ENCODE measurements around the gene CARD19. TPM values are rescaled to one million over a fixed set of nuclear protein-coding genes. Genes with fewer than 3 reads are reported as not detected.

Gene CARD19
- total RNA-seq, 1 experiment from 2014 or later = 36.6 TPM

DNA sequence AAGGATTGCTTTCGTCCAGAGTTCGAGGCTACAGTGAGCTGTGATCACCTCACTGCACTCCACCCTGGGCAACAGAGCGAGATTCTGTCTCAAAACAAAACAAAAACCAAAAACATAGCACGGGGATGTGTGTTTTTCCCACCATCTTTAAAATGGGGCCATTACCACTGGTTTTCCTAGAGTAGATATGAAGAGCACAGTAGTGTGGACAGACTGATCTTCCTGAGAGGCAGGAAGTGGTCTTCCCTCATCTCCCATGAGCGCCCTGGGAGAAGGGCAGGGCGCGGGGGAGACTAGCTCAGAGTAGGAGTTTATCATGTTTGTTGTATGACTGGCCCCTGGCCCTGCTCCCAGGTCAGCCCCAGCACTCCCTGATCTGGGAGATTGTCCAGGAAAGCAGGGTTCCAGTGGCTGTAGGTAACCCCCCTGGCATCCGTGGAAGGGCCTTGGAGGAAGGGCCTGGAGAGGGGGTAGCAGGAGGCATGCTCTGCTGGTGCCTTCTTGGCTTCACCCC is 35.2 kb upstream of the CARD19 start:
- no peaks in the 10 kb centered on the region for H3K27me3 Mint-ChIP-seq (ENCODE audit: insufficient read depth, unreplicated experiment)
- H3K36me3 Mint-ChIP-seq (ENCODE audit: insufficient read depth, unreplicated experiment) = no peaks in the 10 kb centered on the region
- H3K27ac Mint-ChIP-seq (ENCODE audit: low read depth, unreplicated experiment) = peak overlapping the region; percentile 47
- peak; percentile 40 for DNase-seq (ENCODE audit: unreplicated experiment)
- H3K4me1 Mint-ChIP-seq (ENCODE audit: insufficient read depth, unreplicated experiment) = peaks cover 9% of the 10 kb centered on the region
- TF ChIP-seq, protein P1, sequence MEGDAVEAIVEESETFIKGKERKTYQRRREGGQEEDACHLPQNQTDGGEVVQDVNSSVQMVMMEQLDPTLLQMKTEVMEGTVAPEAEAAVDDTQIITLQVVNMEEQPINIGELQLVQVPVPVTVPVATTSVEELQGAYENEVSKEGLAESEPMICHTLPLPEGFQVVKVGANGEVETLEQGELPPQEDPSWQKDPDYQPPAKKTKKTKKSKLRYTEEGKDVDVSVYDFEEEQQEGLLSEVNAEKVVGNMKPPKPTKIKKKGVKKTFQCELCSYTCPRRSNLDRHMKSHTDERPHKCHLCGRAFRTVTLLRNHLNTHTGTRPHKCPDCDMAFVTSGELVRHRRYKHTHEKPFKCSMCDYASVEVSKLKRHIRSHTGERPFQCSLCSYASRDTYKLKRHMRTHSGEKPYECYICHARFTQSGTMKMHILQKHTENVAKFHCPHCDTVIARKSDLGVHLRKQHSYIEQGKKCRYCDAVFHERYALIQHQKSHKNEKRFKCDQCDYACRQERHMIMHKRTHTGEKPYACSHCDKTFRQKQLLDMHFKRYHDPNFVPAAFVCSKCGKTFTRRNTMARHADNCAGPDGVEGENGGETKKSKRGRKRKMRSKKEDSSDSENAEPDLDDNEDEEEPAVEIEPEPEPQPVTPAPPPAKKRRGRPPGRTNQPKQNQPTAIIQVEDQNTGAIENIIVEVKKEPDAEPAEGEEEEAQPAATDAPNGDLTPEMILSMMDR (IDR thresholded peaks at IDR 0.05; ENCODE audit: unreplicated experiment) = no peak
- H3K4me3 Mint-ChIP-seq (ENCODE audit: unreplicated experiment) = no peak overlapping the region
- intact Hi-C loops (cut with micrococcal nuclease) = no loop called here
- no TSS peak for BruUV-seq (replicated peaks)
- no peaks in the 10 kb centered on the region for H3K9me3 Mint-ChIP-seq (ENCODE audit: unreplicated experiment)
- ChIA-PET CTCF (interaction anchor here (0.7 kb wide), 1 partner anchor 14 kb away, joined by 4 read pairs; no protein-coding TSS in a partner anchor), POLR2A (no interaction called here)

DNA sequence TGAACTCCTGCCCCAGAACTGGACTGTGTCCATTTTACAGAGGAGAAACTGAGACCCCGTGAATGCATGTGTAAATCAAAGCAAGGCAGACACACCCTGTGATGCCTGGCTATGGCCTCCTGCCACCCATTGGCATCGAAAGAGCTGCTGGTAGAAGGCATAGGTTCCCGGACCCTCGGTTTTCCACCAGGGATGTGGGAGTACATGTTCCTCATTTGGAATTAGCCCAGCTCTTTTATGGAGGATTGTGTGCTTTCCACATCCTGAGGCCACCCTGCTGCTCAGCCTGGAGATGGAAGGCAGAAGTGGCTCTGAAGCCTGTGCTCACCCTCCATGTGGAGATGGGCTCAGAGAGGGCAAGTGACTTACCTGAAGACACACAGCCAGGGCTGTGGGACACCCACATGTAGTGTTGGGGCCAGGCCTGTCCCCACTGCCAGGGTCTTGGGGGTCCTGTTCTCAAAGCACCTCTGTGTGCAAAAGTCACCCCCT is 34.7 kb upstream of the CARD19 start:
- POLR2A ChIA-PET = no interaction called here
- Mint-ChIP-seq H3K9me3 (ENCODE audit: unreplicated experiment) (no peaks in the 10 kb centered on the region), H3K36me3 (ENCODE audit: insufficient read depth, unreplicated experiment) (no peaks in the 10 kb centered on the region), H3K4me1 (ENCODE audit: insufficient read depth, unreplicated experiment) (peaks cover 9% of the 10 kb centered on the region), H3K27ac (ENCODE audit: low read depth, unreplicated experiment) (peak overlapping the region; percentile 47), H3K27me3 (ENCODE audit: insufficient read depth, unreplicated experiment) (no peaks in the 10 kb centered on the region), H3K4me3 (ENCODE audit: unreplicated experiment) (no peak overlapping the region)
- intact Hi-C loops (cut with micrococcal nuclease) = no loop called here
- no peak for DNase-seq (ENCODE audit: unreplicated experiment)
- no TSS peak for BruUV-seq (replicated peaks)
- TF ChIP-seq, protein P1 (IDR thresholded peaks at IDR 0.05; ENCODE audit: unreplicated experiment) = no peak
- CTCF ChIA-PET = no interaction called here

DNA sequence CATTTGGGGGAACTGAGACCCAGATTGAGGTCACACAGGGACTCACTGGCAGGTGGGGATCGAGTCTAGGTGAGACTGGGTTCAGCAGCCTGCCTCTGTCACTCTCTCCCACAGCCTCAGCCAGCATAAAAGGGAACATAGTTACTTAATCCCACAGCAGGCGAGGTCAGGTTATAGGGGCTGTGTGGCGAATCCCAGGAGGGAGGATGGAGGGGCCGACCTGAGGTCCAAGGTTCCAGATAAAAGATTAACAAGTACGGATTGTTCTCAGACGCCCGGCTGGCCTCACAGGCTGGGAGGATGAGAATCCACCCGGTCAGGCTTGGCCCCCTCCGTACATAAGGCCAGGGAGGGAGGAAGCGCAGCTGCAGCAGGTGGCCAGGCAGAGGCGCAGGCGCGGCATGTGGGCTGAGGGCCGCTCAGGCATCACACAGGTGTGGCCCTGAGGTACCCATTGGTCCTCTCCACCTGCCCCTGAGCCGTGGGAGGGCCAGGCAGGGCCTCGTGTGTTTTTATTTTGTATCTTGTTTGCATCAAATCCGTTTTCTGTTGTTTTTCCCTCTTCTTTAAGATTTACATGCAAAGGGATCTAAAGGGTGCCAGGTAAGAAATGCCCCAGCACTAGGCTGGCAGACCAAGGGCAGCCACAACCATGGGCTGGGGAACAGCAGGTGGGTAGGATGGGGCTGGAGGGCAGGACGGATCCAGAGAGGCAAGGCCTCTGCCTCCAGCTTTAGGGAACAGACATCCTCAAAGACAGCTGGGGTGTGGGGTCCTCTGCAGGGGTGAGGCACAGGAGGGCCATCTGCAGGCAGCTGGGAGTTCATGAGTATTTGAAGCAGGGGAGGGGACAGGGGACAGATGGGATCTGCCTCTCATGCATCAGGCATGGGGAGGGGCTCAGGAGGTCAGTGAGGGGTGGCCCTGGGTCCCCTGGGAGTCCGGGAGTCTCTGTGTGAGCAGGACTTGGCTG is 33.9 kb upstream of the CARD19 start:
- no peaks in the 10 kb centered on the region for H3K36me3 Mint-ChIP-seq (ENCODE audit: insufficient read depth, unreplicated experiment)
- H3K4me1 Mint-ChIP-seq (ENCODE audit: insufficient read depth, unreplicated experiment) = peaks cover 9% of the 10 kb centered on the region
- intact Hi-C loops (cut with micrococcal nuclease) = no loop called here
- no peak for DNase-seq (ENCODE audit: unreplicated experiment)
- H3K27ac Mint-ChIP-seq (ENCODE audit: low read depth, unreplicated experiment) = no peak overlapping the region
- TF ChIP-seq, protein P1 (IDR thresholded peaks at IDR 0.05; ENCODE audit: unreplicated experiment) = no peak
- POLR2A ChIA-PET = no interaction called here
- no peak overlapping the region for H3K4me3 Mint-ChIP-seq (ENCODE audit: unreplicated experiment)
- no TSS peak for BruUV-seq (replicated peaks)
- H3K27me3 Mint-ChIP-seq (ENCODE audit: insufficient read depth, unreplicated experiment) = no peaks in the 10 kb centered on the region
- H3K9me3 Mint-ChIP-seq (ENCODE audit: unreplicated experiment) = no peaks in the 10 kb centered on the region
- CTCF ChIA-PET = interaction anchor here (0.6 kb wide), 1 partner anchor 761 kb away, joined by 3 read pairs; no protein-coding TSS in a partner anchor

DNA sequence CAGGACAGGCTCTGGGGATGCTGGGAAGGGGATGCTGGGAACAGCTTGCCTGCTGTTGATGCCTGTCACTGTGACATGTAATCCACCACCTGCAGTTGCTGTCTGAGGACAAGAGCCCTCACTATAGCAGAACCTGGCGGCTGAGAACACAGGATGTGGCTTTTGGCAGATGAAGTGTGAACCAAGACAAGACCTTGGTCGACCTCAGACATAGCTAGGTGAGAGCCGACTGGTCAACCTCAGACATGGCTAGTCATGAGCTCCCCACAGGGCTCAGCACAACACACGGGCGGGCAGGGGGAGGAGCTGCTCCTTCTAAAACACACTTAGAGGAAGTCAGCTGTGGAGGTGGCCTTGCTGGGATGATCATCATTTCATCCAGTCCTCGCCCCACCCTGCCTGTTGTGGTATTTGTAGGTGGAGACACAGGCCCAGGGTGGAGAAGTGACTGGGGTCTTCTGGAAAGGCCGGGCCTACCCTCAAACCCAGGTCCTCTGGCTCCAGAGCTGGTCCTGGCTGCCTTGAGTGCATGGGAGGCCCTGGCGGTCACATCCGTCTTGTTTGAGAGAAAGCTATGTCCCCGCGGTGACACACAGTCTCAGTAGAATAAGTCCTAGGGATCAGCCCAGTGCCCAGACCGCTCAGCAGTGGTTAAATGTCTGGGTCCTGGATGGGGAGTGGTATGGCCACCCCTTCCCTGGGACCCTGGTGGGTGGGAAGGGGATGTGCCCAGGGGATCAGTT is 31.5 kb upstream of the CARD19 start:
- intact Hi-C loops (cut with micrococcal nuclease) = no loop called here
- no peaks in the 10 kb centered on the region for H3K9me3 Mint-ChIP-seq (ENCODE audit: unreplicated experiment)
- no peak overlapping the region for H3K4me3 Mint-ChIP-seq (ENCODE audit: unreplicated experiment)
- peaks cover 9% of the 10 kb centered on the region for H3K4me1 Mint-ChIP-seq (ENCODE audit: insufficient read depth, unreplicated experiment)
- no peak overlapping the region for H3K27ac Mint-ChIP-seq (ENCODE audit: low read depth, unreplicated experiment)
- ChIA-PET CTCF (interaction anchor here (1.5 kb wide), 1 partner anchor 45 kb away, joined by 6 read pairs; no protein-coding TSS in a partner anchor), POLR2A (no interaction called here)
- TF ChIP-seq, protein P1 (IDR thresholded peaks at IDR 0.05; ENCODE audit: unreplicated experiment) = no peak
- BruUV-seq (replicated peaks) = no TSS peak
- no peak for DNase-seq (ENCODE audit: unreplicated experiment)
- H3K36me3 Mint-ChIP-seq (ENCODE audit: insufficient read depth, unreplicated experiment) = no peaks in the 10 kb centered on the region
- no peaks in the 10 kb centered on the region for H3K27me3 Mint-ChIP-seq (ENCODE audit: insufficient read depth, unreplicated experiment)
